Omental fat pad (tissue), 4 donors: ENCODE results near the gene KLHL30. TPM values are rescaled to one million over a fixed set of nuclear protein-coding genes. Genes with fewer than 3 reads are reported as not detected.

Experiments
- ATAC-seq: fragments of 150-250 bp; one replicate; pipeline ENCODE4 v1.9.1; 2016; ENCODE audit warnings: mild to moderate bottlenecking, moderate library complexity; ENCODE audit not compliant: low FRiP score
- DNase-seq: peaks from one replicate; pipeline ENCODE4 v3.0.0-alpha.2; 2019; ENCODE audit warnings: low spot score
- CTCF ChIP-seq, 3 donors: fragments of 450-650 bp; IDR thresholded peaks; one replicate each; pipeline ENCODE4 v1.5.1; 2016 to 2017; ENCODE audit warnings: antibody characterized with exemption in 3 of 3, mild to moderate bottlenecking in 3 of 3, moderate library complexity in 2 of 3
- total RNA-seq, 4 donors: library from RNA; depleted of rRNA; stranded (reverse); fragments of >200 nt; gene quantifications; one replicate each; pipeline ENCODE4 v1.1.0, GENCODE V29; 2016

KLHL30 gene
- total RNA-seq, 4 donors from 2014 or later: 0.28 to 1.6 (median 0.57) TPM

GRCh38 chr2:238100049-238100820, 38.2 kb upstream of the KLHL30 start, which contains the start of gene ESPNL:
ESPNL (plus strand) TSS chr2:238100340; CDS start chr2:238100420, 80 bp downstream.
- no peak for TF ChIP-seq CTCF (IDR thresholded peaks at IDR 0.05)
- DNase-seq: no peak
- ATAC-seq: no peak

GRCh38 chr2:238100821-238101771, 37.4 kb upstream of the KLHL30 start:
- peak; percentile 3 for DNase-seq

GRCh38 chr2:238101891-238102841, 36.3 kb upstream of the KLHL30 start:
- no peak for TF ChIP-seq CTCF (IDR thresholded peaks at IDR 0.05)
- DNase-seq: no peak
- no peak for ATAC-seq

More at GRCh38 chr2:238100821-238101771, 37.4 kb upstream of the KLHL30 start:
- ATAC-seq: no peak
- TF ChIP-seq CTCF (IDR thresholded peaks at IDR 0.05): no peak

GRCh38 chr2:238102865-238103264, 35.6 kb upstream of the KLHL30 start:
- no peak for ATAC-seq
- no peak for DNase-seq
- TF ChIP-seq CTCF (IDR thresholded peaks at IDR 0.05): no peak

GRCh38 chr2:238103465-238104225, 34.8 kb upstream of the KLHL30 start:
- no peak for ATAC-seq
- no peak for DNase-seq
- TF ChIP-seq CTCF (IDR thresholded peaks at IDR 0.05): no peak
